ENCODE results near the gene WDR90.

- TF ChIP-seq CTCF (IDR thresholded peaks at IDR 0.05): no peak
- TF ChIP-seq POLR2A (IDR thresholded peaks at IDR 0.05): no peak
Observed at GRCh38 chr16:709566-710499, 60.7 kb downstream of the WDR90 start.
